ENCODE results near the gene HLA-DRB5. TPM values are rescaled to one million over a fixed set of nuclear protein-coding genes. Genes with fewer than 3 reads are reported as not detected.

HLA-DRB5 gene
- total and polyA plus RNA-seq, 2 experiments from 2014 or later = not detected

DNA sequence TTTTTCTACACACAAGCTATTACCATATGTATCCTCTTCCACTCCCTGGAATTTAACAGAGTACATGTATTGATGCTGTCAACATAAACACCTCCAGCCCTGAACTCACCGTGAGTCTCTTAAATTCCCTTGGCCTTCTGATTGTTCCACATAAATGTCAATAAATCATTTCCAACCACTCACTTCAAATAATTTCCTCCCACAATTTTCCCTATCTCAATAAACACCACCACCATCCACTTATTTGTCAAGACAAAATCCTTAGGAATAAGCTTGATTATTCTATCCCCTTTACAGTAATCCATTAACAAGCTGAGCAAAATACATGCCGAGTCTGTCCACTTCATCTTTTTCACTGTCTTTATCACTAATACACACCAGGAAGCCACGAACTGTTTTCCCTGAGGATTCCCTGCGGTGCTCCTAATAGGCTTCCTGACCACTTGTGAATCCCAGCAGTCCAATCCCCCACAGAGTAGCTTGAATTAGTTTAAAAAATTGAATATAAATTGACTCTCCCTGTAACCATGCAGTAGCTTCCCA, 40.3 kb upstream of the HLA-DRB5 start:
- no peaks in the 10 kb centered on the region for H4K20me1 ChIP-seq (replicated peaks; ENCODE audit: insufficient read depth)
- H3K4me3 Mint-ChIP-seq = no peak overlapping the region
- peaks cover 3% of the 10 kb centered on the region; the same call in 2 of the 3 replicates for H3K4me1 Mint-ChIP-seq
- H3K36me3 Mint-ChIP-seq (ENCODE audit: low read depth) = peaks cover 3% of the 10 kb centered on the region; the same call in 2 of the 3 replicates
- H3F3A ChIP-seq (replicated peaks; ENCODE audit: low read depth) = no peaks in the 10 kb centered on the region
- no peak overlapping the region for H3K4me2 ChIP-seq
- H3K27me3 Mint-ChIP-seq (ENCODE audit: insufficient read depth, low read depth, poor library complexity) = no peaks in the 10 kb centered on the region
- H3K27ac ChIP-seq (ENCODE audit: low read depth) = no peak overlapping the region
- no peaks in the 10 kb centered on the region for H3K36me3 ChIP-seq (ENCODE audit: insufficient read depth)
- H3K4me3 ChIP-seq = no peak overlapping the region
- H3K79me2 ChIP-seq (replicated peaks; ENCODE audit: insufficient read depth) = no peaks in the 10 kb centered on the region
- DNase-seq (ENCODE audit: low spot score) (no peak), ATAC-seq (no peak)
- H3K9me2 ChIP-seq (ENCODE audit: insufficient read depth) = no peaks in the 10 kb centered on the region
- no peak overlapping the region for H2AFZ ChIP-seq
- H3K4me1 ChIP-seq (ENCODE audit: insufficient read depth) = no peaks in the 10 kb centered on the region
- peaks cover 5% of the 10 kb centered on the region; the same call in 1 of the 3 replicates for H3K9me3 Mint-ChIP-seq
- no peak for TF ChIP-seq STAT1 (IDR thresholded peaks at IDR 0.05; ENCODE audit: unreplicated experiment)
- TF ChIP-seq EZH2 (IDR thresholded peaks at IDR 0.05; ENCODE audit: low read depth, unreplicated experiment) = no peak
- no peak for TF ChIP-seq POLR2AphosphoS5 (IDR thresholded peaks at IDR 0.05; ENCODE audit: low read depth)
- no peak for TF ChIP-seq NANOG (IDR thresholded peaks at IDR 0.05; ENCODE audit: borderline replicate concordance)
- TF ChIP-seq ZNF114 (CRISPR knock-in tag; IDR thresholded peaks at IDR 0.05) = no peak
- TF ChIP-seq, protein P1, sequence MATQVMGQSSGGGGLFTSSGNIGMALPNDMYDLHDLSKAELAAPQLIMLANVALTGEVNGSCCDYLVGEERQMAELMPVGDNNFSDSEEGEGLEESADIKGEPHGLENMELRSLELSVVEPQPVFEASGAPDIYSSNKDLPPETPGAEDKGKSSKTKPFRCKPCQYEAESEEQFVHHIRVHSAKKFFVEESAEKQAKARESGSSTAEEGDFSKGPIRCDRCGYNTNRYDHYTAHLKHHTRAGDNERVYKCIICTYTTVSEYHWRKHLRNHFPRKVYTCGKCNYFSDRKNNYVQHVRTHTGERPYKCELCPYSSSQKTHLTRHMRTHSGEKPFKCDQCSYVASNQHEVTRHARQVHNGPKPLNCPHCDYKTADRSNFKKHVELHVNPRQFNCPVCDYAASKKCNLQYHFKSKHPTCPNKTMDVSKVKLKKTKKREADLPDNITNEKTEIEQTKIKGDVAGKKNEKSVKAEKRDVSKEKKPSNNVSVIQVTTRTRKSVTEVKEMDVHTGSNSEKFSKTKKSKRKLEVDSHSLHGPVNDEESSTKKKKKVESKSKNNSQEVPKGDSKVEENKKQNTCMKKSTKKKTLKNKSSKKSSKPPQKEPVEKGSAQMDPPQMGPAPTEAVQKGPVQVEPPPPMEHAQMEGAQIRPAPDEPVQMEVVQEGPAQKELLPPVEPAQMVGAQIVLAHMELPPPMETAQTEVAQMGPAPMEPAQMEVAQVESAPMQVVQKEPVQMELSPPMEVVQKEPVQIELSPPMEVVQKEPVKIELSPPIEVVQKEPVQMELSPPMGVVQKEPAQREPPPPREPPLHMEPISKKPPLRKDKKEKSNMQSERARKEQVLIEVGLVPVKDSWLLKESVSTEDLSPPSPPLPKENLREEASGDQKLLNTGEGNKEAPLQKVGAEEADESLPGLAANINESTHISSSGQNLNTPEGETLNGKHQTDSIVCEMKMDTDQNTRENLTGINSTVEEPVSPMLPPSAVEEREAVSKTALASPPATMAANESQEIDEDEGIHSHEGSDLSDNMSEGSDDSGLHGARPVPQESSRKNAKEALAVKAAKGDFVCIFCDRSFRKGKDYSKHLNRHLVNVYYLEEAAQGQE (IDR thresholded peaks at IDR 0.05; ENCODE audit: unreplicated experiment) = no peak
- TF ChIP-seq JUNB (IDR thresholded peaks at IDR 0.05; ENCODE audit: unreplicated experiment) = no peak
- H3K27me3 ChIP-seq (ENCODE audit: insufficient read depth) = no peaks in the 10 kb centered on the region
- H3K27ac Mint-ChIP-seq = no peak overlapping the region

DNA sequence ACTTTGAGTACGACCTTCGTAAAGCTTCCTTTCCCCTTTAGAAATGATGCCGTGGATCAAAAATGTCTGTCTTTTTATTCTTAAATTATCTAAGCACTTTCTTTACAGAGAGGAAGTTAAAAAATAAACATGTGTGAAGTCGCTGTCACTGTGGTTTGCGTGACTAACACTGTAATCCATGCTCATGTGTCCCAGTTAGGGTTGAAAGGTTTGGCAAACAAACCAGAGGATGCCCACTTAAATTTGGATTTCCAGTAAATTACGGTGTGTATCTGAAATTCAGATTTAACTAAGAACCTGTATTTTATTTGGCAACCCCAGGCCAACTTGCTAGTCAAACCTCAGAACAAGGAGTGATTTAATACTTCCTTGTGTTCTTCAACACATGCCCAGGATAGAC, 38.5 kb upstream of the HLA-DRB5 start:
- DNase-seq (ENCODE audit: low spot score) = no peak
- H3K27me3 Mint-ChIP-seq (ENCODE audit: insufficient read depth, low read depth, poor library complexity) = no peaks in the 10 kb centered on the region
- Histone ChIP-seq H3F3A (replicated peaks; ENCODE audit: low read depth) (no peaks in the 10 kb centered on the region), H3K9me2 (ENCODE audit: insufficient read depth) (no peaks in the 10 kb centered on the region), H2AFZ (no peak overlapping the region), H3K27me3 (ENCODE audit: insufficient read depth) (no peaks in the 10 kb centered on the region), H3K27ac (ENCODE audit: low read depth) (no peak overlapping the region), H3K36me3 (ENCODE audit: insufficient read depth) (no peaks in the 10 kb centered on the region), H3K4me1 (ENCODE audit: insufficient read depth) (no peaks in the 10 kb centered on the region), H4K20me1 (replicated peaks; ENCODE audit: insufficient read depth) (no peaks in the 10 kb centered on the region), H3K79me2 (replicated peaks; ENCODE audit: insufficient read depth) (no peaks in the 10 kb centered on the region), H3K4me3 (no peak overlapping the region), H3K4me2 (no peak overlapping the region)
- ATAC-seq = no peak
- no peak overlapping the region for H3K27ac Mint-ChIP-seq
- peaks cover 3% of the 10 kb centered on the region; the same call in 2 of the 3 replicates for H3K36me3 Mint-ChIP-seq (ENCODE audit: low read depth)
- no peaks in the 10 kb centered on the region; the same call in 2 of the 3 replicates for H3K4me1 Mint-ChIP-seq
- H3K4me3 Mint-ChIP-seq = no peak overlapping the region
- peaks cover 5% of the 10 kb centered on the region; the same call in 1 of the 3 replicates for H3K9me3 Mint-ChIP-seq
- TF ChIP-seq CREB1 (CRISPR knock-in tag; IDR thresholded peaks at IDR 0.05; ENCODE audit: low read depth) (no peak), JUNB (IDR thresholded peaks at IDR 0.05; ENCODE audit: unreplicated experiment) (no peak), POLR2AphosphoS5 (IDR thresholded peaks at IDR 0.05; ENCODE audit: low read depth) (no peak), NANOG (IDR thresholded peaks at IDR 0.05; ENCODE audit: borderline replicate concordance) (no peak), ETS1 (IDR thresholded peaks at IDR 0.05) (no peak), ZNF331 (CRISPR knock-in tag; IDR thresholded peaks at IDR 0.05; ENCODE audit: low read depth) (no peak), STAT1 (IDR thresholded peaks at IDR 0.05; ENCODE audit: unreplicated experiment) (no peak), EZH2 (IDR thresholded peaks at IDR 0.05; ENCODE audit: low read depth, unreplicated experiment) (no peak), ZNF114 (CRISPR knock-in tag; IDR thresholded peaks at IDR 0.05) (no peak), CTCF (conservative IDR thresholded peaks at IDR 0.05; ENCODE audit: low read depth in 2 of 2) (no peak)
- TF ChIP-seq, protein P1 (IDR thresholded peaks at IDR 0.05; ENCODE audit: unreplicated experiment) = no peak

Measured in GM23338 (cell line).